Osteocyte (in vitro differentiated cells): ENCODE data around the gene BACE1-AS. TPM values are rescaled to one million over a fixed set of nuclear protein-coding genes. Genes with fewer than 3 reads are reported as not detected.
"Not testable (repeated sequence)": the region's sequence is repeated elsewhere in the genome, so short reads cannot be mapped to it uniquely, and the experiment has no call there.

Experiments used
- DNase-seq: peaks from one replicate; pipeline ENCODE4 v3.0.0; 2021; ENCODE audit warnings: mixed read lengths; ENCODE audit not compliant: unreplicated experiment; ENCODE audit errors: extremely low spot score
- H3K27ac Mint-ChIP-seq: one replicate; pipeline ENCODE4 v1.8.0; 2021; ENCODE audit warnings: mild to moderate bottlenecking, mixed read lengths; ENCODE audit not compliant: unreplicated experiment
- H3K27me3 Mint-ChIP-seq: one replicate; pipeline ENCODE4 v1.8.0; 2021; ENCODE audit warnings: mixed read lengths; ENCODE audit not compliant: unreplicated experiment
- H3K36me3 Mint-ChIP-seq: one replicate; pipeline ENCODE4 v1.8.0; 2021; ENCODE audit warnings: mixed read lengths; ENCODE audit not compliant: unreplicated experiment
- H3K4me1 Mint-ChIP-seq: one replicate; pipeline ENCODE4 v1.8.0; 2021; ENCODE audit warnings: mixed read lengths; ENCODE audit not compliant: unreplicated experiment
- H3K4me3 Mint-ChIP-seq: one replicate; pipeline ENCODE4 v1.8.0; 2021; ENCODE audit warnings: mild to moderate bottlenecking, moderate library complexity, mixed read lengths; ENCODE audit not compliant: unreplicated experiment
- H3K9me3 Mint-ChIP-seq: one replicate; pipeline ENCODE4 v1.8.0; 2021; ENCODE audit warnings: mixed read lengths; ENCODE audit not compliant: unreplicated experiment
- CTCF ChIP-seq: fragments of 200-600 bp; sonication (generic); IDR thresholded peaks from 2 replicates; pipeline ENCODE4 v1.5.0; 2021; ENCODE audit warnings: antibody characterized with exemption, mild to moderate bottlenecking, moderate library complexity
- total RNA-seq: library from RNA; stranded (reverse); gene quantifications from 2 replicates; pipeline ENCODE4 v1.2.1, GENCODE V29; 2021

Gene BACE1-AS
- total RNA-seq, 1 donor from 2014 or later, result 10.9 TPM

- Mint-ChIP-seq H3K9me3 (no peaks in the 10 kb centered on the region), H3K27ac (peak within 1 kb of the TSS; percentile 69), H3K27me3 (no peaks in the 10 kb centered on the region), H3K4me3 (peak within 1 kb of the TSS; percentile 85), H3K4me1 (peaks cover 30% of the 10 kb centered on the region), H3K36me3 (peaks cover 1% of the 10 kb centered on the region)
- peak; percentile 59 for TF ChIP-seq CTCF
- DNase-seq, result peak; percentile 92
Observed at GRCh38 chr11:117316197-117316961, 25.2 kb downstream of the BACE1-AS start, which contains the start of gene BACE1. TSS of gene BACE1 (minus strand) at chr11:117316256. CDS start at chr11:117315795, 461 bp downstream.

- H3K36me3 Mint-ChIP-seq, result peaks cover 3% of the 10 kb centered on the region
- H3K4me3 Mint-ChIP-seq, result no peak overlapping the region
- no peaks in the 10 kb centered on the region for H3K9me3 Mint-ChIP-seq
- H3K4me1 Mint-ChIP-seq, result peaks cover 30% of the 10 kb centered on the region
- peak overlapping the region; percentile 60 for H3K27ac Mint-ChIP-seq
- no peaks in the 10 kb centered on the region for H3K27me3 Mint-ChIP-seq
- no peak for DNase-seq
- no peak for TF ChIP-seq CTCF
Observed at GRCh38 chr11:117318738-117319137, 27.6 kb downstream of the BACE1-AS start.

- no peak for DNase-seq
- Mint-ChIP-seq H3K4me3 (no peak overlapping the region), H3K36me3 (peaks cover 3% of the 10 kb centered on the region), H3K4me1 (peaks cover 26% of the 10 kb centered on the region), H3K27me3 (no peaks in the 10 kb centered on the region), H3K27ac (peak overlapping the region; percentile 60), H3K9me3 (no peaks in the 10 kb centered on the region)
- TF ChIP-seq CTCF, result no peak
Observed at GRCh38 chr11:117319214-117319840, 28.2 kb downstream of the BACE1-AS start.

- H3K9me3 Mint-ChIP-seq, H3K4me3 Mint-ChIP-seq, H3K4me1 Mint-ChIP-seq, H3K27me3 Mint-ChIP-seq, H3K36me3 Mint-ChIP-seq, H3K27ac Mint-ChIP-seq, DNase-seq: not testable (repeated sequence)
Observed at GRCh38 chr11:117327255-117327566, 36.1 kb downstream of the BACE1-AS start.

- TF ChIP-seq CTCF, result no peak
- H3K4me3 Mint-ChIP-seq, result no peak within 1 kb of the TSS
- H3K4me1 Mint-ChIP-seq, result peaks cover 6% of the 10 kb centered on the region
- DNase-seq, result peak; percentile 97
- no peaks in the 10 kb centered on the region for H3K27me3 Mint-ChIP-seq
- H3K27ac Mint-ChIP-seq, result no peak within 1 kb of the TSS
- H3K36me3 Mint-ChIP-seq, result peaks cover 8% of the 10 kb centered on the region
- H3K9me3 Mint-ChIP-seq, result no peaks in the 10 kb centered on the region
Observed at GRCh38 chr11:117327567-117328374, 36.6 kb downstream of the BACE1-AS start, which contains the start of gene CEP164. TSS of gene CEP164 (plus strand) at chr11:117327854. CDS start at chr11:117338587, 10,733 bp downstream.
